NCI-H748 treated with DMSO at 0.1 percent for 48 hours (cell line): ENCODE measurements around the gene PPP2R5A.
"Not testable (repeated sequence)": the region's sequence is repeated elsewhere in the genome, so short reads cannot be mapped to it uniquely, and the experiment has no call there.

Experiments used
- DNase-seq: peaks from one replicate; lab custom pipeline; 2025; lab: John Stamatoyannopoulos, UW

PPP2R5A gene

DNA sequence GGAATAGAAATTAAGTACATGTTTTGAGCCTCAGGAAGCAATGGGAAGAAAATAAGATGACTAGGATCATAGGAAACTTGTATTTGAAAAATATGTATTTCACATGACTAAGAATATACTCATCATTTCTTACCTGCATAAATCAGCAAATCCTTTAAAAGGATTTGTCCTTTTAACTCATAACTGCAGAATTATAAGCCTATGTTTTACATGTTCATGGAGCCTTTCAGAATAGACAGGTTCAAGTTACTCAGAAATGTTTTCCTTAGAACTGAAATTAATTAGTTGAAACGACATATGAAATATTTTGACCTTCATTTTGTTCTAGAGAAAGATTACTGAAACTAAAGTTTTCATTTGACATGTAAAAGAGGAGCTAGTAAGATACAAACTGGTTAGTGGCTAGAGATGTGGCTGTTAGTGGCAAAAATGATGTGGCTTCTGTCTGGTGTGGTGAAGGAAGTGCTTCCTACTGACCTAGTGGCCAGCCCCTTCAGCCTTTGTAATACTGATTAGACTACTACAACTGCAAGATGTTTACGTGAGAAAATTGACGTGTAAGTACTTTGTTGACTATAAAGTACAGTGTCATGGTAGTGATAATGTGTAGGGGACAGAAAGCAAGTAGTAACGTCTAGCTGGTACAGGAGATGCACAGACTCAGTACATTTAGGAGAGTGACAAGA, 74.7 kb downstream of the PPP2R5A start:
- no peak for DNase-seq

DNA sequence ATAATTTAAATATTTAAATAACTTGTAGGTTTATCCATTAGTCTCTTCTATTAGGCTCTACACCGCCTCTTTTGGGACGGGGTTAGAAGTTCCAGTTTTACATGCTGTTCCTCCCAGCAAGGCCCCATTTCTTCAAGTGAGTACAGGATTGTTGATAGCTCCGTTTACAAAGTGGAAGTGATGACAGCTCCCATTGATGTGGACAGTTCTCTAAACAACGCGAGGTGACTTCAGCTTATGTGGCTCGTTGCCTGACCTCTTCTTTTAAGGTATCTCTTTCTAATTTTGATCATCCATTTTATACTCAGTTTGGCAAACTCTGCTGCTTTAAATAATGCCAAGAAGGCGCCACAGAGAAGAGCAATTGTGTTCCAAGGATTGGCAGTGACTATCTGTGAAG, 79.8 kb downstream of the PPP2R5A start:
- no peak for DNase-seq

DNA sequence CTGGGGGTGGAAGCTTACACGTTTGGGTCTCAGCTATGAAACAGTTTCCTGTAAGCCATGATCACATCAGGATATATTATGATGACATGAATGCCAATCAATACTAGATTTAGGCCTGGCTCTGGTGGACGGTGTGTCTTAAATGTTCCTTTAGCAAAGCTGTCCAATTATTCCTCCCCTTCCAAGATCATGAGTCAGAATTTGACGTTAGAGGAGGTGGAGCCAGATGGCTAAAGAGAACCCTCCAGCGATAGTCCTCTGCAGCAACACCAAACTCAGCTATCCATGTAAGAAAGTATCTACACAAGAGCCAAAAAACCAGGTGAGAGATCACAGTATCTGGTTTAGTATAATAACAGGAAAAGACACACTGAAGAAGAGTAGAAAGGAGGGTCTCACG, 81.7 kb downstream of the PPP2R5A start:
- no peak for DNase-seq

DNA sequence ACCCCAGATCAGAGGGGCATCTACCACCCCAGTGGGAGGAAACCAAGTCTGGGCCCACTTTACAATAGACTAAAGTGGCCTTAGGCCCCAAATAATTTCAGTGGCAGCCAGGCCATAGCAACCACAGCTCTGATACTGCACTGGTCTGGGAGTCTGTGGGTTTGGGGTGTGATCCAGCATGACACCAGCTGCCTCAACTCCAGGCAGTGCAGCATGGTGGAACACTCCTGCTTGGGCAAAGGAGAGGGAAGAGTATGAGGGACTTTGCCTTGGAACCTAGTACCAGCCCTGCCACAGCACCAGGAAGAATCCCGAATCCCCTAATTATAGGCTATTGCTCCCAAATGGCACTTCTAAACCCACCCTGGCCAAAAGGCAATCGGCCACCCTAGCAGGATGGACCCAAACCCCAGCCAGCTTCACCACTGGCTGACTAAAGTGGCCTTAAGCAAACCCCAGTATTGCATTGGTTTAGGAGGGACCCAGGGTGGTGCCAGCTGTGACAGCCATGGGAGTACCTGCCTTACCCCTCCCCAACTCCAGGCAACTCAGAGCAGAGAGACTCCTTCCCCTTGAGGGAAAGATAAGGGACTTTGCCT, 82.4 kb downstream of the PPP2R5A start:
- DNase-seq = no peak

DNA sequence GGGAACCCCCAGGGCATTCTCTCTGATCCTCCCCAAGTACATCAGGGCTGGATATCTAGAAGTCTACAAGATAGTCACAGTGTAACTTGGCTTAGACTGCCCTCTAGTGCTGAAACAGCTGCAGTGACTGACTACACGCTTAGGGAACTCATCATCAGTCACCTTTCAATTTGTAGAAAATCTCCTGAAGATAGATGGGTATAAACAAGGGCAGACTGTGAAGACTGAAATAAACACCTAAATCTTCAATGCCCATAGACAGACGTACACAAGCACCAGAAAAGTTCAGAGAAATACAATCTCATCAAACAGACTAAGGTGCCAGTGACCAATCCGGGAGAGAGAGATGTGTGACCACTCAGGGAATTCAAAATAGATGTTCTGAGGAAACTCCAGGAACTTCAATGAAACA, 82.9 kb downstream of the PPP2R5A start:
- peak; percentile 3 for DNase-seq

DNA sequence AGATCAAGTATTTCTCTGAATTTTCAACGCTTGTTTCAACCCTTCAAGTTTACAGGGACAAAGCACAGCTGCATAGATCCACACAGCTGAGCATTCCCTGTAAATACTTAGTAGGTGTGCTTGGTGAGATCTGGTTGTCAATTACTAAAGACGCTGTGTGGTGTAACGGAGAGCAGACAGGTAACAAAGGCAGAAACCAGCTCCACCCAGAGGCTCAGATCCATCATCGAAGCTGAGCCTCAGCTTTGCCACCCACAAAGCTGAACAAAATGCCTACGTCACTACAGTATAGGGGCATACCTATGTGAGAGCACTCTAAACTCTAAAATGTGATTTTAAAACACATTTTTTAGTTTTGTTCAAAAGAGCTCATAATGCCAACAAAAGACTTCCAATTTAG, 90.8 kb downstream of the PPP2R5A start:
- DNase-seq = no peak

DNA sequence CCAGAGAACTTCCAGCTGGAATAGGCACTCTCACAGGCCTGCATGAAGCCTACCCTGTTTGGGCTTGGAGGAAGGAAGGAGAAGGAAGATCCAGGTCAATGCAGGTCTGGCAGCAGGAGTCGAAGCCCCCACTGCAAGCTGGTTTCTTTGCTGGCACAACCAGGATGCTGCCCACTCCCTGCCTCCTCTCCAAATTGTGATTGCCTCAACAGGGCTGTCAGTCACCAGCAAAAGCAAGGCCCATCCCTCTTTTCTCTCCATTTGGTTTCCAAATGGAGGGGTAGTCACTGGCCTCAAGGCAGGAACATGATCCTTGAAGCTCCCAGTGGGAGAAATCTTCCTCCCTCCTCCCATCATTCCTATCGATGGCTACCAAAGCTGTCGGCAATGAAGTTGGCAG, 92.4 kb downstream of the PPP2R5A start:
- DNase-seq = no peak

DNA sequence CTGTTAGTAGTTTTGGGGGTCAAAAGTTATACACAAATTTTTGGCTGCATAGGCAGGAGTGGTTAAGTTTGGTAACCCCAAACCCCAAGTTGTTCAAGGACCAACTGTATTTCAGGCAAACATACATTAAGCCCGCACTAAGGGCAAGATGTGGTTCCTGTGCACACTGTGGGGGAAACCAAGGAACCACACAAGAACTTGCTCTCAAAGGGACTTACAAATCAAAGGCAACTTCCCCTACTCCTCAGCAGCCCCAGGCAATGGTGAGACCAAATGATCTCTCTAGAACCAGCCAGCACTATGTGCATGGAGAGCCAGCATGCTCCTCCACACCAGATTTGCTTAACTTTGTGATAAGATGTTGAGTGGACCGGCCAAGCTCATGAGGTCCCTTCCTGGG, 94.2 kb downstream of the PPP2R5A start:
- no peak for DNase-seq

DNA sequence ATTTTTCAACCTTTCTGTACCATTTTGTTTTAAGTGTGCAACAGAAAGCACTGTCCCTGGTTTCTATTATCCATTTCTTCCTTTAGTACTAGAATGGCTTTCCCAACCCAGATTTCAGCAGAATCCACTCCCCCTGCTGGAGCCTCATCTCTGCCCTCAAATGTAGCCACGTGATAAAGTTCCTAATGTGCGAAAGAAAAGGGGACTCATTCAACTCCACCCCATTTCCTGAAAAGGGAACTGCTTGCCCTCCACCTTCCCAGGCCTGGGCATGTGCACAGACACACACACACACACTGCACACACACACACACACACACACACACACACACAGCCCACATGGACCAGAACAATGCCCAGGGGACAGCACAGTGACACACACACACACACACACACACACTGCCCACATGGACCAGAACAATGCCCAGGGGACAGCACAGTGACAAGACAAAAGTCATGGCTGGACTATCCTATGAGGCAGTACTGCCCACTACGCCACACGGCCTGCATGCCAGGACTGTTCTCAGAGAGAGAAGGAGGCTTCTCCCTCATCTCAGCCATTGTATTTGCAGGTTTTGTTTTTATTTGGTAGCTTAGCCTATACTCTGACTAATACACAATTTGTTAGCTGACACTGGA, 96.3 kb downstream of the PPP2R5A start:
- DNase-seq = no peak

DNA sequence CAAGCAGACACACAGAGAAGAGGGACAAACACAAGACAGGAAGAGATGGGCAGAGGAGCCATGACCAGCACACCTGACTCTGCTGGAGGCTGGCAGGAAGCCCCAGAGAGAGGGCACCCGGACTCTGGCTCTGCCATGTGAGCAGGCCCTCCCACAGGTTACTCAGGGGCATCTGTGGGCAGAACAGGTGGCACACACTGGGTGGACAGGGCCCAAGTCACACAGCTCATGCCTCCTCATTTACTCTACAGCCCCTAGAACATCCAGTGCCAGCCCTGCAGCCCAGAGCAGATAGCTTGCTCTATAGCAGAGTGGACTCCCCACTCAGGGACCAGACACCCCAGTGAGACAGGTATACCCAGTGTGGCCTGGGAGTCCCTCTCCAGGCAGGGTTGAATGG, 100.8 kb downstream of the PPP2R5A start:
- DNase-seq = no peak

DNA sequence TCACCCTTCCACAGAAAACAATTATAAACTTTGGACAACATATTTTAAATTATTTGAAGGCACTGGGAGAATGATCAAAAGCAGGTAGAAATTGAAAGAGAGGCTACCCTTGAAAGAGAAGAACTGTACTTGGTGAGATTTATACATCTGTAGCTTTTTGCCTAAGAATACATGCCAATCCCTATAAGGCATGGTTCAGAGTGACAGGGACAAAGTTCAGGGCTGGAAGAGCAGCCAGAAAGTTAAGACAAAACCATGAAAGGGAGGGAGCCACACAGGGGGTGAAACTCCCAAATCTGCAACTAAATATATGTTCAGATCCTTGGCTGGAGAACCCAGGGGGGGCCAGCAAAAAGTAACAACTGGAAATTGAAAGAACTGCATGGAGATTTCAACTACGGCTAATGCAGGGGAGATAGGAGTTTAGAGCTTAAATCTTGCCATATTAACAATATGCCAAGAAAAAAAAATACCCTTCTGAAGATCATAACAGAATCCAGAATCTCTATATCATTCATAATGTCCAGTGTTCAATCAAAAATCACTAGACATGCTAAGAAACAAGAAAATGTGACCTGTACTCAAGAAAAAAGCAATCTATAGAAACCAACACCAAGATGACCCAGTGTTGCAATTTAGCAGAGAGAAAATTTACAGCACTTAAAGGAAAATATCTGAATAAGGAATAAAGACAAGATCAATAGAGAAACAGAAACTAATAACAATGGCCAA, 103.9 kb downstream of the PPP2R5A start:
- DNase-seq = no peak

DNA sequence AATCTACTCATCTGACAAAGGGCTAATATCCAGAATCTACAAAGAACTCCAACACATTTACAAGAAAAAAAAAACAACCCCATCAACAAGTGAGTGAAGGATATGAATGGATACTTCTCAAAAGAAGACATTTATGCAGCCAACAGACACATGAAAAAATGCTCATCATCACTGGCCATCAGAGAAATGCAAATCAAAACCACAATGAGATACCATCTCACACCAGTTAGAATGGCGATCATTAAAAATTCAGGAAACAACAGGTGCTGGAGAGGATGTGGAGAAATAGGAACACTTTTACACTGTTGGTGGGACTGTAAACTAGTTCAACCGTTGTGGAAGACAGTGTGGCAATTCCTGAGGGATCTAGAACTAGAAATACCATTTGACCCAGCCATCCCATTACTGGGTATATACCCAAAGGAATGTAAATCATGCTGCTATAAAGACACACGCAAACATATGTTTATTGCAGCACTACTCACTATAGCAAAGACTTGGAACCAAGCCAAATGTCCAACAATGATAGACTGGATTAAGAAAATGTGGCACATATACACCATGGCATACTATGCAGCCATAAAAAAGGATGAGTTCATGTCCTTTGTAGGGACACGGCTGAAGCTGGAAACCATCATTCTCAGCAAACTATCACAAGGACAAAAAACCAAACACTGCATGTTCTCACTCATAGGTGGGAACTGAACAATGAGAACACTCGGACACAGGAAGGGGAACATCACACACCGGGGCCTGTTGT, 110.6 kb downstream of the PPP2R5A start:
- DNase-seq = not testable (repeated sequence)

DNA sequence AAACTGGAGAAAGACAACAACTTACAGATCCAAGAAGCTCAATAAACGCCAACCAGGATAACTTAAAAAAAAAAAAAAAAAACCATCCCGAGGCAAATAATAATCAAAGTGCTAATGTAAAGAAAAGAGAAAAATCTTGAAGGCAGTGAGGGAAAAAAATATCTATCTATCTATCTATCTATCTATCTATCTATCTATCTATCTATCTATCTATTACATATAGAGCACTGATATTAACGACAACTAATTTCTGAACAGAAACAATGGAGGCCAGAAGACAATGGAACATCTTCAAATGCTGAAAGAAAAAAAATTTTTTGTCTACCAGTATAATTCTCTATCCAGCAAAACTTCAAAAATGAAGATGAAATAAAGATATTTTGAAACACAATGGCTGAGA, 111.4 kb downstream of the PPP2R5A start:
- DNase-seq = no peak

DNA sequence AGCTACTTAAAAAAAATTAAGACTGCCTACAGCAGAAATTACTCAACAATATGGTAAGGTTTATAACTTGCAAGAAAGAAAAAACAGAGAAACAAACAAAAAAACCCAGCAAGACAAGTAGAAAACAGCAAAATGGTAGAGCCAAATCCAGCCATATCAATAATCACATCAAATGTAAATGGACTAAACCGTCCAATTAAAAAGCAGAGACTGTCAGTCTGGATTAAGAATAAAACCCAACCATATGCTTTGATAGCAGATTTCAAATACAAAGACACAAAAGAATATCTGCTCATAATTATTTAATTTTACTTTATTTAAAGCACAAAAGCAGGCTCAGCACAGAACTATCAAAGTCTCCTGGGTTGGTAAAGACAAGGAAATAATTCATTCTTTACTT, 112.0 kb downstream of the PPP2R5A start:
- DNase-seq = no peak

DNA sequence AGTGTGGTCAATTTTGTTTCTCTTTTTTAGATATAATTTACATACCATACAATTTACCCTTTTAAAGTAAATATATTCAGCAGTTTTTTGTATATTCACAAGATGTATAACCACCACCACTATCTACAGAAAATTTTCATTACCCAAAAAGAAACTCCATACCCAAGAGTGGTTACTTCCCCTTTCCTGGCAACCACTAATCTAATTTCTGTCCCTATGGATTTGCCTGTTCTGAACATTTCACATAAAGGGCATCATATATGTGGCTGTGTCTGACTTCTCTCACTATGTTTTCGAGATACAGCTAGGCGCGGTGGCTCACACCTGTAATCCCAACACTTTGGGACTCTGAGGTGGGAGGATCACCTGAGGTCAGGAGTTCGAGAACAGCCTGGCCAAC, 115.8 kb downstream of the PPP2R5A start:
- DNase-seq = no peak

DNA sequence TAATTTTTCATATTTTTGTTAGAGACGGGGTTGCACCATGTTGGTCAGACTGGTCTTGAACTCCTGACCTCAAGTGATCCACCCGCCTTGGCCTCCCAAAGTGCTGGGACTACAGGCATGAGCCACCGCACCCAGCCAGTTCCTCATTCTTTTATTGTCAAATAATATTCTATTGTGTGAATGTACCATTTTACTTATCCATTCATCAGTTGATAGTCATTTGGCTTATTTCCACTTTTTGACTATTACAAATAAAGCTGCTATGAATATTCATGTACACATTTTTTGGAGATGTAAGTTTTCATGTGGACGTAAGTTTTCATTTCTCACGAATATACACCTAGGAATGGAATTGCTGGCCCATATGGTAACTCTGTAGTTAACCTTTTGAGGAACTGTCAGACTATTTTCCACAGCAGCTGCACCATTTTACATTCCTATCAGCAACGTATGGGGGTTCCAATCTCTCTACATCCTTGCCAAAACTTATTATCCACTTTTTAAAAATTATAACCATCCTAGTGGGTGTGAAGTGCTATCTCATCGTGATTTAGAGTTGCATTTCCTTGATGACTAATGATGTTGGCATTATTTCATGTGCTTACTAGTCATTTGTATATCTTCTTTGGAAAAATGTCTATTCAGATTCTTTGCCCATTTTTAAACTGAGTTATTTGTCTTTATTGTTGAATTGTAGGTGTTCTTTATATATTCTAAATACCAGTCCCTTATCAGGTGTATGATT, 116.8 kb downstream of the PPP2R5A start:
- DNase-seq = no peak

DNA sequence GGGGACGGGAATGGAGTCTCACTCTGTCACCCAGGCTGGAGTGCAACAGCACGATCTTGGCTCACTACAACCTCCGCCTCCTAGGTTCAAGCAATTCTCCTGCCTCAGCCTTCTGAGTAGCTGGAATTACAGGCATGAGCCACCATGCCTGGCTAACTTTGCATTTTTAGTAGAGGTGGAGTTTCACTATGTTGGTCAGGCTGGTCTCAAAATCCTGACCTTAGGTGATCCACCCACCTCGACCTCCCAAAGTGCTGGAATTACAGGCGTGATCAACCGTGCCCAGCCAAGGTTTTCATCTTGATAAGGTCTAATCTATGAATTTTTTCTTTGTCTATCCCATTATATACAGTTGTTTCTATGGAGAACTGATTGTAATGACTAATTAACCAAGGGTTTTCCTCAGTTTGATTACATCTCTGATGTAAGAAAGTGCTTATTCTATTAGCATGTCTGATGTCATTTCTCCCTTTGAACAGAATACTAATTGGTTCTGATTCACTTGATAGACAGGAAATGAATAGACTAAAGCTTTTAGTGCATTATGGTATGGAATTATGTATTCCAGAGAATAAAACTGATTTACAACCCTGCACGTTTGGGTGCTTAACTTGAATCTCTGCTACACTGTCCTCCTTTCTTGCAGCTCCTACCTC, 117.6 kb downstream of the PPP2R5A start:
- no peak for DNase-seq

DNA sequence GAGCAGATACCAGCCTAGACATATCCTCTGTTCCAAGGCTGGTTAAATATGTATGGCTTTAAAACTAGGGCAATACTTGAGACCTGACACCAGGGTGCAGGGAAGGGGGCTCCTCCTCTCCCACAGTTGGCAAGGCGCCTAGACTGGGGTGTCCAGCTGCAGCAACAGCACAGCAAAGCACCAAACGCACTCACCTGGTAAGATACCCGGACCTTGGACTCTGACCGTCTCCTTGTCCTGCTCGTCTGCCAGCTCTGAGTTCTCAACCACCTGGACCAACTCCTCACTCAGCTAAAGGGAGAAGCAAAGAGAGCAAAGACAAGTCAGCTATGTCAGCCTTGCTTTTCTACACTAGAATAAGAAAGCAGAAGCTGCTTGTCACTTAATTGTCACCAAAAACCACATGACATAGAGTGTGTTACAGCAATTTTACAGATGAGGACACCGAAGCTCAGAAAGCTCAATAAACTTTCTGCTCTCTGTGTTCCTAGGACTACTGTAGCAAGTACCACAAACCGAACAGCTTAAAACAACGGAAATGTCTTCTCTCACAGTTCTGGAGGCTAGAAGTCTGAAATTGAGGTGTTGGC, 125.1 kb downstream of the PPP2R5A start:
- no peak for DNase-seq
